IMR-90 (cell line): ENCODE results near the gene FXYD5. TPM values are rescaled to one million over a fixed set of nuclear protein-coding genes. Genes with fewer than 3 reads are reported as not detected.

Experiments used
- ATAC-seq: fragments of 200-7000 bp; cut with Tn5 transposase; 2 replicates; pipeline ENCODE4 v1.9.1; 2020; ENCODE audit warnings: low read depth, mild to moderate bottlenecking, moderate library complexity
- BruUV-seq: library from RNA; stranded (reverse); fragments of 400-500 nt; replicated peaks from 2 replicates; lab custom pipeline; 2021; lab: Mats Ljungman, UMichigan
- CTCF ChIA-PET: fragments of 300-600 bp; formaldehyde crosslinking; extraction: SDS; loops from one replicate; lab custom pipeline; 2021; ENCODE audit warnings: antibody characterized with exemption; lab: Yijun Ruan, JAX
- POLR2A ChIA-PET: fragments of 300-600 bp; sonication (Branson Sonifier 250); formaldehyde crosslinking; loops from one replicate; lab custom pipeline; 2022; ENCODE audit warnings: antibody characterized with exemption; ENCODE audit not compliant: unreplicated experiment; lab: Charles Lee
- DNase-seq: peaks from one replicate; pipeline ENCODE4 v3.0.0; 2013
- H2AFZ ChIP-seq: replicated peaks from 2 replicates; pipeline ENCODE3; 2013; ENCODE audit warnings: low read length, mild to moderate bottlenecking; ENCODE audit not compliant: poor library complexity
- H2AK5ac ChIP-seq: 2 replicates; pipeline ENCODE4 v1.6.1; 2013; ENCODE audit warnings: low read depth, low read length, inconsistent platforms
- H2AK9ac ChIP-seq: replicated peaks from 2 replicates; pipeline ENCODE3; 2013; ENCODE audit warnings: mild to moderate bottlenecking, low read depth, low read length, moderate library complexity; ENCODE audit not compliant: poor library complexity
- H2BK120ac ChIP-seq: 2 replicates; pipeline ENCODE4 v1.6.1; 2013; ENCODE audit warnings: low read depth, low read length, inconsistent platforms
- H2BK15ac ChIP-seq: 3 replicates; pipeline ENCODE4 v1.6.1; 2013; ENCODE audit warnings: low read depth, low read length, inconsistent platforms
- H2BK20ac ChIP-seq: 2 replicates; pipeline ENCODE4 v1.6.1; 2013; ENCODE audit warnings: low read depth, mild to moderate bottlenecking, inconsistent platforms, low read length, moderate library complexity
- H2BK5ac ChIP-seq: 2 replicates; pipeline ENCODE4 v1.6.1; 2013; ENCODE audit warnings: mild to moderate bottlenecking, low read depth, low read length, inconsistent platforms; ENCODE audit not compliant: poor library complexity, severe bottlenecking
- H3K14ac ChIP-seq: replicated peaks from 2 replicates; pipeline ENCODE4 v1.6.1; 2013; ENCODE audit warnings: low read depth, low read length, inconsistent platforms
- H3K18ac ChIP-seq: 2 replicates; pipeline ENCODE4 v1.6.1; 2013; ENCODE audit warnings: low read depth, low read length, control low read depth
- H3K23ac ChIP-seq: 2 replicates; pipeline ENCODE4 v1.6.1; 2013; ENCODE audit warnings: low read depth, low read length, inconsistent platforms
- H3K27ac ChIP-seq: 2 replicates; pipeline ENCODE4 v1.5.1; 2013; ENCODE audit warnings: mild to moderate bottlenecking, control low read depth, low read length; ENCODE audit not compliant: insufficient read depth
- H3K27me3 ChIP-seq: 2 replicates; pipeline ENCODE4 v1.6.1; 2013; ENCODE audit warnings: low read length; ENCODE audit not compliant: control insufficient read depth, insufficient read depth
- H3K36me3 ChIP-seq: 2 replicates; pipeline ENCODE4 v1.6.1; 2013; ENCODE audit warnings: low read length, mixed read lengths; ENCODE audit not compliant: control insufficient read depth, insufficient read depth
- H3K4ac ChIP-seq: 2 replicates; pipeline ENCODE4 v1.6.1; 2013; ENCODE audit warnings: low read depth, low read length, inconsistent platforms
- H3K4me1 ChIP-seq: 2 replicates; pipeline ENCODE4 v1.6.1; 2013; ENCODE audit warnings: low read length, mixed read lengths; ENCODE audit not compliant: control insufficient read depth, insufficient read depth
- H3K4me2 ChIP-seq: 2 replicates; pipeline ENCODE4 v1.6.1; 2013; ENCODE audit warnings: low read depth, mild to moderate bottlenecking, control low read depth, low read length, moderate library complexity
- H3K4me3 ChIP-seq: 2 replicates; pipeline ENCODE4 v1.5.1; 2013; ENCODE audit warnings: low read depth, mild to moderate bottlenecking, control low read depth, low read length, moderate library complexity; ENCODE audit not compliant: insufficient read depth
- H3K56ac ChIP-seq: 2 replicates; pipeline ENCODE4 v1.6.1; 2013; ENCODE audit warnings: low read length, inconsistent platforms; ENCODE audit not compliant: insufficient read depth; ENCODE audit errors: extremely low read depth
- H3K79me1 ChIP-seq, 2 experiments: 2 replicates each; pipeline ENCODE4 v1.6.1; 2013; ENCODE audit warnings: low read length in 2 of 2, inconsistent platforms in 1 of 2, low read depth in 1 of 2
- H3K9ac ChIP-seq: 2 replicates; pipeline ENCODE4 v1.6.1; 2013; ENCODE audit warnings: low read depth, low read length, control low read depth
- H3K9me1 ChIP-seq: 2 replicates; pipeline ENCODE4 v1.6.1; 2013; ENCODE audit warnings: low read length, inconsistent platforms; ENCODE audit not compliant: insufficient read depth
- H3K9me3 ChIP-seq: 2 replicates; pipeline ENCODE4 v1.6.1; 2013; ENCODE audit warnings: low read length; ENCODE audit not compliant: control insufficient read depth, insufficient read depth
- H4K20me1 ChIP-seq: 2 replicates; pipeline ENCODE4 v1.6.1; 2013; ENCODE audit warnings: low read length, inconsistent platforms; ENCODE audit not compliant: insufficient read depth
- H4K5ac ChIP-seq: 2 replicates; pipeline ENCODE4 v1.6.1; 2013; ENCODE audit warnings: mild to moderate bottlenecking, low read depth, low read length, control low read depth
- H4K8ac ChIP-seq, 2 experiments: 2 replicates each; pipeline ENCODE4 v1.6.1; 2013; ENCODE audit warnings: low read depth in 2 of 2, low read length in 2 of 2, control low read depth in 1 of 2, inconsistent platforms in 1 of 2
- H4K91ac ChIP-seq: 2 replicates; pipeline ENCODE4 v1.6.1; 2013; ENCODE audit warnings: low read depth, low read length, inconsistent platforms; ENCODE audit not compliant: insufficient read depth
- BHLHE40 ChIP-seq: fragments of 150-350 bp; IDR thresholded peaks from 2 replicates; pipeline ENCODE4 v1.6.1; 2016; ENCODE audit warnings: mild to moderate bottlenecking, low read depth, low read length
- FOS ChIP-seq: fragments of 150-350 bp; IDR thresholded peaks from 2 replicates; pipeline ENCODE4 v1.6.1; 2016; ENCODE audit warnings: low read depth, low read length
- MXI1 ChIP-seq: IDR thresholded peaks from 2 replicates; pipeline ENCODE4 v1.6.1; 2012; ENCODE audit warnings: low read depth, mild to moderate bottlenecking, low read length, moderate library complexity, borderline replicate concordance
- NFE2L2 ChIP-seq: fragments of 150-350 bp; IDR thresholded peaks from 2 replicates; pipeline ENCODE4 v1.6.1; 2016; ENCODE audit warnings: low read depth, mild to moderate bottlenecking, low read length
- RAD21 ChIP-seq: IDR thresholded peaks from 2 replicates; pipeline ENCODE4 v1.6.1; 2012; ENCODE audit warnings: low read length, improper control_type of control experiment
- RCOR1 ChIP-seq: IDR thresholded peaks from 2 replicates; pipeline ENCODE4 v1.6.1; 2012; ENCODE audit warnings: mild to moderate bottlenecking, low read length, improper control_type of control experiment; ENCODE audit not compliant: insufficient replicate concordance
- SMC3 ChIP-seq: fragments of 150-350 bp; IDR thresholded peaks from 2 replicates; pipeline ENCODE4 v1.6.1; 2016; ENCODE audit warnings: low read depth, mild to moderate bottlenecking, antibody characterized with exemption, low read length, moderate library complexity
- WGBS, 2 experiments: methylation state at CpG; one replicate each; pipeline versions ENCODE4 v1.1.5 to v1.1.7; 2013; ENCODE audit warnings: missing lambda C conversion rate in 2 of 2; ENCODE audit not compliant: insufficient read length in 1 of 2; ENCODE audit errors: extremely low coverage in 2 of 2; 5-methylcytosine and 5-hydroxymethylcytosine counted together
- dilution Hi-C: fragments of 300-500 bp; cut with HindIII; formaldehyde crosslinking; loops from one replicate; pipeline ENCODE4 v1.14.3; 2018; ENCODE audit warnings: low sequenced_read_pairs; ENCODE audit not compliant: unreplicated experiment
- in situ Hi-C: fragments of 300-500 bp; cut with MboI; formaldehyde crosslinking; loops from 3 replicates; pipeline ENCODE4 v1.14.3; 2019; ENCODE audit warnings: low sequenced_read_pairs, inconsistent platforms, mixed read lengths
- intact Hi-C: fragments of 100-400 bp; cut with micrococcal nuclease; formaldehyde crosslinking; loops from 2 replicates; pipeline ENCODE4 v1.10.0; 2022
- polyA plus RNA-seq, 3 experiments: library from polyadenylated mRNA; depleted of rRNA; stranded (reverse); fragments of >200 nt; gene quantifications; 2 replicates each; pipeline ENCODE4 v1.2.3, GENCODE V29; 2012; ENCODE audit warnings: low replicate concordance in 1 of 3
- total RNA-seq: library from RNA; depleted of rRNA; stranded (reverse); fragments of >200 nt; gene quantifications from 2 replicates; pipeline ENCODE4 v1.2.3, GENCODE V29; 2012
- TF ChIP-seq, protein P1 (sequence below): fragments of 150-350 bp; IDR thresholded peaks from 2 replicates; pipeline ENCODE4 v1.6.1; 2017; ENCODE audit warnings: mild to moderate bottlenecking, antibody characterized with exemption, low read length, low read depth
- TF ChIP-seq, protein P2 (sequence below): fragments of 150-350 bp; IDR thresholded peaks from 2 replicates; pipeline ENCODE4 v1.6.1; 2016; ENCODE audit warnings: low read depth, mild to moderate bottlenecking, low read length, moderate library complexity, borderline replicate concordance

Gene FXYD5
- total and polyA plus RNA-seq, 2 of the 4 experiments (the other 2 are of a cell fraction) = 53.6 to 245 TPM

DNA sequence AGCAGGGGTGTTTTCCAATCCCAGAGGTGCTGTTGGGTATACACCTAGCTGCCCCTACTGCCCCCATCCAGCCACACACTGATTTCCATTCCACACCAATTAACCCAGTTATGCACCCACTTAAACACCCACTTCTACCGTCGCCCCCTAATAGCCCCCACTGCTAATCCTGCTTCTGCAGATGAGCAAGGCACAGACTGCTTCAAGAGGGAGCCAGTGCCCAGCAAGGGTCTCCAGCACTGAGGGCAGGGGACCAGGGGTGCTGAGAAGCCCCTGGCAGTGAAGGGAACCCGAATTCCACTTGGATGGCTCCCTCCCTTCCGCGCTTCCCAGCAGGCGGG, 10.3 kb upstream of the FXYD5 start:
- peaks cover 9% of the 10 kb centered on the region for H3K4me1 ChIP-seq
- H4K20me1 ChIP-seq = no peaks in the 10 kb centered on the region
- no peaks in the 10 kb centered on the region for H3K36me3 ChIP-seq
- POLR2A ChIA-PET = no interaction called here
- H3K4ac ChIP-seq = no peak overlapping the region
- no peaks in the 10 kb centered on the region for H3K9me3 ChIP-seq
- H3K9me1 ChIP-seq = peaks cover 3% of the 10 kb centered on the region; the same call in 1 of the 2 replicates
- CTCF ChIA-PET = no interaction called here
- no peak overlapping the region for H2BK5ac ChIP-seq
- H3K14ac ChIP-seq = no peak overlapping the region
- no peak overlapping the region for H4K5ac ChIP-seq
- WGBS, 2 experiments = no CpG with 5 or more reads among the region's 6 CpGs
- H4K91ac ChIP-seq = no peak overlapping the region
- no peak overlapping the region for H2BK120ac ChIP-seq
- H4K8ac ChIP-seq = no peak overlapping the region
- dilution Hi-C loops (no loop called here), intact Hi-C loops (loop anchor here (5.0 kb wide), 1 partner anchor 123 kb away; the partner anchor contains the start of gene USF2), in situ Hi-C loops (no loop called here)
- no peak overlapping the region for H3K4me2 ChIP-seq
- no peak overlapping the region for H3K56ac ChIP-seq
- TF ChIP-seq RAD21 (no peak), RCOR1 (no peak), MXI1 (no peak), BHLHE40 (no peak), NFE2L2 (no peak), SMC3 (no peak), FOS (no peak)
- TF ChIP-seq, protein P1, sequence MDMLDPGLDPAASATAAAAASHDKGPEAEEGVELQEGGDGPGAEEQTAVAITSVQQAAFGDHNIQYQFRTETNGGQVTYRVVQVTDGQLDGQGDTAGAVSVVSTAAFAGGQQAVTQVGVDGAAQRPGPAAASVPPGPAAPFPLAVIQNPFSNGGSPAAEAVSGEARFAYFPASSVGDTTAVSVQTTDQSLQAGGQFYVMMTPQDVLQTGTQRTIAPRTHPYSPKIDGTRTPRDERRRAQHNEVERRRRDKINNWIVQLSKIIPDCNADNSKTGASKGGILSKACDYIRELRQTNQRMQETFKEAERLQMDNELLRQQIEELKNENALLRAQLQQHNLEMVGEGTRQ = no peak
- TF ChIP-seq, protein P2, sequence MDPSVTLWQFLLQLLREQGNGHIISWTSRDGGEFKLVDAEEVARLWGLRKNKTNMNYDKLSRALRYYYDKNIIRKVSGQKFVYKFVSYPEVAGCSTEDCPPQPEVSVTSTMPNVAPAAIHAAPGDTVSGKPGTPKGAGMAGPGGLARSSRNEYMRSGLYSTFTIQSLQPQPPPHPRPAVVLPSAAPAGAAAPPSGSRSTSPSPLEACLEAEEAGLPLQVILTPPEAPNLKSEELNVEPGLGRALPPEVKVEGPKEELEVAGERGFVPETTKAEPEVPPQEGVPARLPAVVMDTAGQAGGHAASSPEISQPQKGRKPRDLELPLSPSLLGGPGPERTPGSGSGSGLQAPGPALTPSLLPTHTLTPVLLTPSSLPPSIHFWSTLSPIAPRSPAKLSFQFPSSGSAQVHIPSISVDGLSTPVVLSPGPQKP = no peak
- no peak overlapping the region for H2AK9ac ChIP-seq
- H3K9ac ChIP-seq = no peak overlapping the region
- ATAC-seq (no peak), DNase-seq (no peak)
- no TSS peak for BruUV-seq
- no peak overlapping the region for H3K18ac ChIP-seq
- H3K79me1 ChIP-seq = no peaks in the 10 kb centered on the region
- H3K23ac ChIP-seq = no peak overlapping the region
- no peak overlapping the region for H3K27ac ChIP-seq
- H3K4me3 ChIP-seq = no peak overlapping the region
- no peak overlapping the region for H2AFZ ChIP-seq
- H2AK5ac ChIP-seq = no peak overlapping the region
- H2BK20ac ChIP-seq = no peak overlapping the region
- peaks cover 31% of the 10 kb centered on the region for H3K27me3 ChIP-seq
- H2BK15ac ChIP-seq = no peak overlapping the region
